DMS79 treated with DMSO at 0.1 percent for 48 hours (cell line): ENCODE results near the gene RPL28.
A peak's percentile ranks its signal among the peaks of the same experiment; 100 is the strongest.

Experiments
- DNase-seq: peaks from one replicate; lab custom pipeline; 2025; lab: John Stamatoyannopoulos, UW

Gene RPL28

GRCh38 chr19:55373306-55373992, 12.3 kb upstream of the RPL28 start:
- no peak for DNase-seq

- DNase-seq, result no peak
Measured at GRCh38 chr19:55373993-55374757, 11.6 kb upstream of the RPL28 start.

- DNase-seq, result peak; percentile 2
Measured at GRCh38 chr19:55376241-55376933, 9.3 kb upstream of the RPL28 start, which contains the start of gene TMEM190. Gene TMEM190, plus strand, starts transcription at chr19:55376826. Its CDS starts 28 bp downstream, at chr19:55376854.

- DNase-seq, result no peak
Measured at GRCh38 chr19:55377356-55378131, 8.2 kb upstream of the RPL28 start.

GRCh38 chr19:55379174-55379573, 6.6 kb upstream of the RPL28 start:
- DNase-seq, result no peak

- no peak for DNase-seq
Measured at GRCh38 chr19:55382013-55382412, 3.7 kb upstream of the RPL28 start.

GRCh38 chr19:55382522-55383054, 3.1 kb upstream of the RPL28 start:
- no peak for DNase-seq

GRCh38 chr19:55383279-55384130, 2.2 kb upstream of the RPL28 start:
- DNase-seq, result peak; percentile 63

- DNase-seq, result peak; percentile 50
Measured at GRCh38 chr19:55384131-55384919, 1.4 kb upstream of the RPL28 start, which contains the start of gene TMEM238. Gene TMEM238, minus strand, starts transcription at chr19:55384292. Its CDS starts 33 bp downstream, at chr19:55384259.

GRCh38 chr19:55384920-55385723, 610 bp upstream of the RPL28 start:
- peak; percentile 97 for DNase-seq

GRCh38 chr19:55386493-55386971, 800 bp downstream of the RPL28 start:
- DNase-seq, result no peak

GRCh38 chr19:55387736-55388497, 2.2 kb downstream of the RPL28 start:
- no peak for DNase-seq

GRCh38 chr19:55389386-55390317, 3.9 kb downstream of the RPL28 start:
- DNase-seq, result no peak

GRCh38 chr19:55390461-55390880, 4.7 kb downstream of the RPL28 start:
- no peak for DNase-seq

- DNase-seq, result no peak
Measured at GRCh38 chr19:55391191-55391670, 5.5 kb downstream of the RPL28 start.

GRCh38 chr19:55391702-55392615, 6.2 kb downstream of the RPL28 start:
- DNase-seq, result no peak
